HG03097 (cell line): ENCODE measurements around the gene AFF2.

Experiments used
- ATAC-seq: cut with Tn5 transposase; IDR thresholded peaks from one replicate; pipeline ENCODE4 v1.9.1; 2021; ENCODE audit not compliant: unreplicated experiment, low FRiP score

Gene AFF2

DNA sequence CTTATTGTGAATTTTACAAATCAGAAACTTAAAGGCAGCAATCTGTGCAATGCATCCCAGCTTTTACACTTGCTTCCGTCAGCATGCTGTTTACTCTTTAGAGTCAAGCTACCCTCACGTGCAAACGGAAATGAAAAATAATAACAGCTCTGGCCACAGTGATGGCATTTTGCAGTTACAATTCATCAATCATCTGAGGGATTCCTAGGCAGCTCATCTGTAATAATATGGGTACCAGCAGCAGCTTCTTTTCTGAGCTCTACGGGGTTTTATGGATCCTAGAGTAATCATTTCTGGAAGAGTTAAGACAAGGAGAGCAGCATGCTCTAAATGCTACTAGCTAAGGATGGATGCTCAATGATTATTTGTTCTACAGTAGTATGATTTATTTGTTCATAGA lies 313.6 kb downstream of the AFF2 start:
- ATAC-seq = no peak

DNA sequence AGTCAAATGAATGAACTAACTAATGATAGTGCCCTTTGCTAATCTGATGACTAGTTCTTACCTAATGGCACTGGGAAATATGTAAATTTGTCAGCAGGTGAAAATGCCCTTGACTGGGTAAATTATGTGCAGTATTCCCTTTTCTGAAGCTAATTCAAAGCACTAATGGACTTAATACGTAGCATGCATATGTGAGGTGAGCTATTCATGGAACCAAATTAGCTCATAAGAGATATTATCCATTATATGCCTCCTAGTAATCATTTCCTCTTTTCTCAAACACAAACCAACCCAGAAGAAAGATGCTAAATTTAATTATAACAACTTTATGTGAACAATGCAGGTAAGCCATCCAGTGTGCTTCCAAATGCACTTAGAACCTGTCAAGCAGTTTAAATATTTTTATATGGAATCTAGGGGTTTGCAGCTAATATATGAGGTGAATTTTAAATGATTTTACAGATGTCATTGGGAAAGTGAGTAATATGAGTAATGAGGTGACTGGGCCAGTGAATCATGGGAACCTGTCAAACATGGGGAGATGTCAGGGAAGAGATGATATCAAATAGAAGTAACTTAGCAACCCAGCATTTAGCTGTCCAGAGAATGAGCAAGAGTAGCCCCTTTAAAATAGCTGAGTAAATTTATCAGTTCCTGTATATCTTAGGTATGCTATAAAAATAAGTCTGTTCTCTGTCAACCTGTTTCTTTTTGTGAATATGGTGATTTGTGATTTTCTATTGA lies 315.0 kb downstream of the AFF2 start:
- no peak for ATAC-seq

DNA sequence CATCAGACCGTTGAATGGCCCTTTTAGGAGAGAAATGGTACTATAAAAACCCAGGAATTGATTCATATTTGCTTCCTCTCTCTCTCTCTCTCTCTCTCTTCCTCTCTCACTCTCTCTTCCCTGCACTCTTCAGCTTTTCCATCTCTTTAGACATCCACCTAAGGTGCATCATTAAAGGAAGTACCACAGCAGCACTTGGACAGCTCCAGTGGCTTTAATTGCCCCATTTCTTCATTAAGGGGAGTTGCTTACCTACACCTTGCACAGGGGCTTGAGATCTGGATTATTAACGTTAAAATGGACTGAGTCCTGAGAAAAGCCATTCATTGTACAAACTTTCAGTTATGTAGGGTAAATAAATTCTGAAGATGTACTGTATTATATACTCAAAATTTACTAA lies 323.6 kb downstream of the AFF2 start:
- ATAC-seq = no peak

DNA sequence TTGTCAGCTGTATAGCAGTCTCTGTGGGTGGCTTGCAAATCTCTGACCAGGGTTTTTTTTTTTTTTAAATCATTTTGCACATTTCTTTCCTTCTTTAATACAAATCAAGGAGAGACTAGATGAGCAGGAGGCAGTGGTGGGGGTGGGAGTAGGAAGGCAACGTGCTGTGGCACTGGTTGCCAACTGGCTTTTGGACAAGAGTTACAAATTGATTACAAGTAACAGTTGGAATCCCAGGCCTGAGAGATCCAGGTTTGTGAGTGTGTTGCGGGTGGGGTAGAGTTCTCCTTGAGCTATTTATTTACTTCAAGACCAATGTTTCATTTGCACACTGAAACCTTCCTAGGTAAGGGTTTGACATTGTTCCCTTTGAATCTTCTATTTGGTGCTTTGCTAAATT lies 325.3 kb downstream of the AFF2 start:
- ATAC-seq = no peak

DNA sequence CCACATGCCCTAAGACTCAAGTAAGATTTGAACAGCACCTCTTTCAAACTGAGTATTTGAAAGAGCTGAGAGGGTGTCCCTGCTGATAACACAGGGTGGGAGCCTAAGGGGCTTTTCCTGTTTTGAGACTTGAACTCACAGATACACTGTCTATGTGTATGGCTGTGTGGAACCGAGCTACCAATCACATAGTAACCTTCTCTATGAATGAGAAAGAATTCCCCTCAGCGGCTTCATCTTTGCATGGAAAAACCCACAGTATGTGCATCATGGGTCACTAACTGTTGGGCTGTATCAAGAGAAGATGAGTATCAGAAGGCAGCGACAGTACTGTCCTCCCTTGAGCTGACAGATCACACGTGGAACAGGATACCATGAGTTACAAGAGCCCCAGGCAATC lies 336.3 kb downstream of the AFF2 start:
- no peak for ATAC-seq

DNA sequence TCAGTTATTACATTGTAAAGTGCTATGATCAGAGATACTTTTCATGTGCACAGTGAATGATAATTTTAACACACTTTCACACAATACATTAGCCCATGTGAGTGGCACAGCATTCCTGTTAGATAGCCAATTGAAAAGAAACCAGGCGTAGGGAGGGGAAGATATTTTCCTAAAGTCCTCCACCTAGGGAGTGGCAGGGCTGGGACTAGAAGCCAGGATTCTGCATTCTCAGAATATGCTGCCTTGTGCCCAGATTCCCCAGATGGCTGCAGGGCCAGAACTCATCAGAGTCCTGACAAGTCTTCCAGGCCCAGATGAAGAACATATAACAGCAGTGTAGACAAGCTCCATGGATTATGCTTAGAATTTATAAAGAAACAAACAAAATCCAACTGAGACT lies 350.2 kb downstream of the AFF2 start:
- no peak for ATAC-seq

DNA sequence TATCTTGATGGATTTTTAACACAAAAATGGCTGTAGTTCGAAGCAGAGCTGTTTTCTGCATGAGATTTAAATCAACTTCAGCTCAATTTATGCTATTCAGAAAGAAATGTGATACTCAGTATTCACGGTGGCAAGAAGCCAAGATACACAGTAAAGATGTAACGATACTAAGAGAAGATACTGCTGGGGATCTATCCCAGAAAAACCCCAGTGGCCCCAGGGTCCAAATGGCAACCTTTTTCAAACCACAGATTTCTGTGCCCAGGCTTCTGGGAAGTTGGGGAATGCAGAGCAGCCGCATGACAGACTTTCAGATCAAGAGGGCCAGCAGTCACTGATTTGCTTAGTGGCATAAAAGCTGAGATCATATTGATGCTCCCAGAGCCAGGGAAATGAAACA lies 353.9 kb downstream of the AFF2 start:
- ATAC-seq = no peak

DNA sequence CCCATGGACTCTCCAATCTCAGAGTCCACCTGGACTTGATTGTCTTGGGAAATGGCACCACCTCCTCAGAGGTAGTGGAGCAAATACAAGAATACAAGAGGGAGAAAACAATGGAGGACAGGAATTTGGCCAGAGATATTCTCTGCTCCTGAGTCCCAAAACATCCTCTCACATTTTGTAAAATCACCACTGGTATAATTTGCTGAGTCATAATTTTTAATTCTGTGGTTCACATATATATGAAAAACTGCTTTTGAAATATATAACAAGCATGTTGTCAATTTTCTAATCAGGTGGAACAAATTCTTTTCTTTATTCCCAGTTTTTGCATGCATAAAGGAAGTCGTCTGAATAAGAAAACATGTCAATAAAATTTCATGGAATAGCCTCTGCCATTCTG lies 356.1 kb downstream of the AFF2 start:
- ATAC-seq = no peak

DNA sequence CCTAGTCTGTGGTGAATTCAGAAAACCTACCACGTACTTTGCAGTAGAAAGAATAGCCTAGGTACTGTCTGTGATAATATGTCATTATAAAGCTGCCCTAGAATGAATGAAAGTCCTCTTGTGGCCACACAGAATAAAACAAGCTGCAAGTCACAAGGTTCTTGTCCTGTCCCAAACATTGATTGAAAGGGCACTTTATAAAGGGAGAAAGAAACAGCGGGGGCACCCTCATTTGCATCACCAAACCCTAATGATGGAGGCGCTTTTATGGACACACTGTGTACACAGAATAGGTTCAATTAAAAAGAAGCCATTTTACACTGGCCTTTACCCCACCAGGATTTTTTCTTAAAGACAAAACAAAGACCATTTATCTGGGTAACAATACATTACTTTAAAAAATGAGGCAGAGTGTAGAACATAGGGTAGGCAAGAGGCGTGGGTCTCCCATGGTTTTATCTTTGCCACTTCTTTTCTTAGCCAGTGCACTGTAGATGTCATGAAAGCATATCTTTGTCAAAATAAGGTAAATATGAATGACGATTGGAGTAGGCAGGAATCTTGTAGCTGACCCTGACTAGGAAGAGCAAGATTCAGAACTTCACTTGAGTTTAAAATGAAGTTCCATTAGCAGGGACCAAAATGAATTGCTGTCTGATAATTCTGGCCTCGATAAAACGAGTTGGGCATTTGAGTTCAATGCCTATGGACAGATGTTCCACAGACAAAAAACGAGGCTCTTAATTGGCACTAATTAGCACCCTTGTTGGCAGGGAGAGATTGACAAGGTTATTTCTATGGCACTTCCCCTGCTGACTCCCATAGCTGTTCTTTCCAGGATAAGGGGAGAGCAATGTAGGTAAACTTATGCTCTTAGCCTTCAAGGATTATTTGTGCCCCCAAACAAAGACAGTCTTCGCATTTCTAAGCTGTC lies 365.1 kb downstream of the AFF2 start:
- ATAC-seq = no peak

DNA sequence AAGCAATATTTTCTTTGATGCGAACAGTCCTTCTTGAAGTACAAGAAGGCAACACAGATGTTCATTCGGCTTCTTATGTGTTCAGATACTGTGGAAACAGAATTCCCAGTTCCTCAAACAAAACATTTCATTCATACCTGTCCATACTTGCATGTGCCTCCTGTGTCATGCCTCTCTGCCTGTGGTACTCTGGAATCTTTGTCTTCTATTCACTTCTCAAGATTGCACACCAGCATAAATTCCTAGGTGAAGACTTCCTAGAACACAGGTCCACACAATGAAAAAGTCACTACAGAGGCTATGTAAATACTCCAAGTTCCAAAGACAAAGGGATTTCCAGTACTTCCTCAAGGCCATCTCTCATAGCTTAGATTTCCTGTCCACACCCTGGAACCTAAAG lies 367.2 kb downstream of the AFF2 start:
- ATAC-seq = no peak

DNA sequence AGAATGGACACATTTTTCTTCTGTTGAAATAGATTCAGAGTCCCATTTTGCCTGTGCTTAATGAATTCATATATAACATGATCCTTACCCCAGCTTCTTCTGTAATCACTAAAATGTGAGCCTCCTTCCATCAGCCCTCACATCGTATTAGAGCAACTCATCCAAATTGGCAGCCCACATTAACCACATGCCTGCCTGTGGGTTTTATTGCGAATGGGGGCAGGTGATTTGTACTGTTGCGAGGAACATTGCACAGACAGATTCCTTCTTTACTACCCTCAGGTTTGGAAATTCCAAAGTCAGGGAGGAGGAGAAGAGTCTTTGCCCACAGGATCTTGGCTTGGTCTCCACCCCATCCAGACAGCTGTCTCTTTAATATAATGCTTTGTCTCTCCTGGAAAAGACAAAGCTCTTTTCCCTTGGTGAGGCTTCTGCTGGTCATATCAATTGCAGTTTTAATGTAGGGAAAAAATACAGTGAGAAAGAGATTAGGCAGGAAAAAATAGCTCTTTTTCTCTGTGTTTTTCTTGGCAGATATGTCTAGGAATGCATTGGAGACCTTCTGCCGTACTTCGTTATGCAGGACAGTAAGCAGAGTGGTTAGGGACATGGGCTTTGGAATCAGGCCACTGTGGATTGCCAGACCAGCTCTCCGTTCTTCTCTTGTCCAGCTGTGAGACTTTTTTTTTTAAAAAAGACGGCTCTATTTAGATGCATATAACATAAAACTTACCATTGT lies 371.2 kb downstream of the AFF2 start:
- no peak for ATAC-seq

DNA sequence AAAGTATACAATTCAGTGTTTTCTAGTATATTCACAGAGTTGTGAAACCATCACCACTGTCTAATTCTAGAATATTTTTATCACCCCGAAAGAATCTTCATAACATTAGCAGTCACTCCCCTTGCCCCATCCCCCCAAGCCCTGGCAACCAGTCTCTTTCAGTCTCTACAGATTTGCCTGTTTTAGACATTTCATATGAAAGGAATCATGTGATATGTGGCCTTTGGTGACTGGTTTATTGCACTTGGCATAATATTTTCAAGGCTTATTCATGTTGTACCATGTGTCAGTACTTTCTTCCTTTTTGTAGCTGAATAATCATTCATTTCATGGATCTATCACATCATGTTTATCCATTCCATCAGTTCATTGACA lies 371.7 kb downstream of the AFF2 start:
- ATAC-seq = no peak

DNA sequence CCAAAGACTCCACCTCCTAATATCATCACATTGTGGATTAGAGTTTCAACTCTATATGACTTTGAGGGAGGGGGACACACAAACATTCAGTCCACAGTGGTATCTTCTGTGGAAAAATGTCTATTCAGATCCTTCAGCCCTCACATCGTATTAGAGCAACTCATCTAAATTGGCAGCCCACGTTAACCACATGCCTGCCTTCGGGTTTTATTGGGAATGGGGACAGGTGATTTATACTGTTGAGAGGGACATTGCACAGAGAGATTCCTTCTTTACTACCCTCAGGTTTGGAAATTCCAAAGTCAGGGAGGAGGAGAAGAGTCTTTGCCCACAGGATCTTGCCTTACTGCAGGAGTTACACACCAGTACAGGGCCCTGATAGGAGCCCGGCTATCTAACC lies 372.5 kb downstream of the AFF2 start:
- ATAC-seq = no peak

DNA sequence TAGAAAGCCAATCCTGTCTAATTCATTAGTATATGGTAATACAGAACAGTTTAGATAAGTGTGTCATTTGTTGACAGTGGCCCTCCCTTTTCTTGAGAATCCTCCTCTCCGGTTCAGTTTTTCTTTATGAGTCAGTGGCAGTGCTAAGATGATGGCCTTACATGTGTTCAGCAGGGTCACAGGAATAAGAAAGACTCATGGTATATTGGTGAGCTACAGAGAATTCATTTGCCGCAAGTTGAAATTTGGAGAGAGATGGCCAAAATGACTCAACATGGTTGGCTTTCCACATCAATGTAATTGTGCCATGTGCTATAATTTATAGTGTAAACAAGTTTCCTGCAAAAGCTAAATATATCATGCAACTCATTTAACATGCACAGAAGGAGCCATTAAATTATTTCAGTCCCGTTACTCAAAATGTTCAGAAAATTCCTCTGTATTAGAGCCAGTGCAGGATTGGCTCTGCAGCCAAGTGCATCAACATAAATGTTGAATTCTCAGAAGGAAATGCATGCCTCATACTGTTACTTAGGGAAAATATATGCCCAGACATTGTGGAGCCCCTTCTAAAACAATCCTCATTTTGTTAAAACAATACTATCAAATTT lies 374.3 kb downstream of the AFF2 start:
- no peak for ATAC-seq

DNA sequence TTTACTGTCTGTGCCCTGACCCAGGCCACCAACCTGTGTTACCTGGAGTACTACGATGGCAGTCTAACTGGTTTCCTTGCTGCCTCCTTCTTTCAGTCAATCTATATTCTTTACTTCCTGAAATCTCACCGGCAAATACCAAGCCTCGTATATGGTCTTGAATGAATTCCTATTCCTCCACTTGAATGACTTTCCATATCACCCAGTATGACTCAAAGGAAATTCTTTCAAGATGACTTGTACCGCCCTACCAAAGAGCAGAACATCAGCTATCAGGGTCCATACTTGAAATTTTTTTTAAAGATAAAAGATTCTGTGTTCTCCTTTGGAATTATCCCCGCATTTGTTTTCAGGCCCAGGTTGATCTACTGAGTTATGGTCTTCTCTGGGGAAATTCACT lies 378.0 kb downstream of the AFF2 start:
- no peak for ATAC-seq

DNA sequence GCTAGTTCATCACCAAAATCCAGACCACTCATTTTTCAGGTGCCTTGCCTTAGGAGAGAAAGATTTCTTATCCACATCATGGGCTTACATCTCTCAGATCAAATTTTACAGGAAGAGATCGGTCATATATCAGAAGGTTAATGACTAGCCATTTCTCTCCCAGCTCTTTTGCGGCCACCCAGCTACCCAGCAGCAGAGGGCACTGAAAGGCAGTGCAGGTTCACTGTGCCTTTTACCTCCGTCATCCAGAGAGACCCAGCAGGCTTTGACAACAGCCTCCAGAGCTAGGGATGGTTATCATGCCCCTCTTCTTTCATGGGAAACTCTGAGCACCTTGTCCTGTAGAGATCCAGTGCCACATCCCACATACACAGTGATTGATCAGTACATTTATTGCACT lies 384.8 kb downstream of the AFF2 start:
- no peak for ATAC-seq

DNA sequence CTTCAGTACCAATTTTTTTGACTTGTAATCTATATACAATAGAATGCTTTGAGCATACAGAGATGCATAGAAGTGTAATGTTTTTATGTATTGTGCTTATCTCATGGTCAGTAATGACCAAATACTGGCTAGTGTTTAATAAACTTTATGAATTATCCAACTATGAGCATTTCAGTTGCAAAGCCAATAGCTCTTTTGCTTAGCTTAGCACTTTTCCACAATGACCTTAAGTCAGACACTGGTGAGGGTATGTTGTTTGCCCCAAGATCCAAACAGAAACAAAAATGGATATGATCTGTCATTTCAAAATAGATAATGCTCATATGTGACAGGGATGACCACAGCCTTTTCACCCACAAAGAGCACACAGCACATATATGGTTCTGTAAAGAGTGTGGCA lies 393.0 kb downstream of the AFF2 start:
- ATAC-seq = no peak

DNA sequence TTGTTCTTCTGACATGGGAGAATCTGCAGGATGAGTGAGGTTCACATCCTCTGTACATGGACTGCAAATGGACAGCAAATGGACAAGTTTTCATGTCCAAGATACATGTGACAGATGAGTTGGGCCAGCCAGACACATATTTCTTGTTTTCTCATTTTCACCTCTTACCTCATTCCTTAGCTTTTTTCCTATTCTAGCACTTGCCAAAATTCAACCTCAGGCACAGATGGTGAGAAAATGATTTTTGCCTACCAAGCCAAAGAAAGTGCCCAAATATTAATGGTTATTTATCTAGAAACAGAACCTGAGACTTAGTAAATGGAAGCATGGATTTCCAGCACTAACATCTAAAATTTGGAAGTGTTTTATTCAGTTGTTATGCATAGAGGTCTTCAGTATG lies 402.2 kb downstream of the AFF2 start:
- ATAC-seq = no peak

DNA sequence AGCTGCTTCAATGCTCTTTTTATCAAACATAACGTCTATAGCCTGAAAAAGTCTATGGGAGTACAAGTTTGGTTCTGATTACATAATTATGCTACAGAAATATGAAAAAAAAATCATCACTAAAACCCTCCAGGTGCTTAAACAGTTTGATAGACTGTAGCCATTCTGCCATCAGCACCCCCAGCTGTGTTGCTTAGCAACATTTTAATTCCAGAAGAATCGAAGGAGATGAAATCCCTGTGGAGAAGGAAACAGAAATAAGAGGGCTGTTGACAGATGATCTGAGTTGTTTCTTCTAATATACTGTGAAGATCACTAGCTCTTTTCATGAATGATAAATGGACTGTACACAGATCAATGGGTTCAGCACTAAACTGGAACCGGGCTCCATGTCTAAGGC lies 402.8 kb downstream of the AFF2 start:
- ATAC-seq = no peak

DNA sequence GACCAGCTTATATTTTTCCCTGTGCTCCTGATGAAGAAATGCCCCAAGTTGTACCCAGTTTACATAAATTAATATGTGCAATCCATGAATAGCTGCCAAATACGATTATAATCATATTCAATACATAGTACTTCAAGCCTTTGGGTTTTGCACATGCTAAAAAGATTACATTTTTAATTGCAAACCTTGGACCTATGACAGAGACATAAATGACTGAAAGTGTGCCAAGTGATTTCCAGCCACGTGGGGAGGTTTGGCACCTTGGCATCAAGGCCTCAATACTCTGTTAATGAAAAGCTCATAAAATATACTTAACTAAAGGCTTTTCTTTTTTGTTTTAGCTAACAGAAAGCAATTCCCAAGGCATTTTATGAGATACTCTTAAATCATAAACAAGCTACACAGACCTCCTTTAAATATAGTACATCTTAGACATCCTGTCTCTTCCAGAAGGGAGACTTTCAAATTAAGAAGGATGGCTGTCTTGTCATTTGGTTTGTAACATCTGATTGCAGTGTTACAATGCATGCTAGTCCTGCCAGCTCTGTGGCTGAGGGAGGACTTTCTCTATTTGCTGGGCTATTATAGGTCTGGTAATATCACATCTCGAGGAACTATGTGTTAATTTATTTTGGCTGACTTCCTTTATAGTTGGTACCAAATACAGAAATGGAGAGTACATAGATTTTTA lies 404.1 kb downstream of the AFF2 start:
- ATAC-seq = no peak
